GM21367 (cell line): Measurements from ENCODE around the gene ASPN.

Experiments used
- ATAC-seq: cut with Tn5 transposase; IDR thresholded peaks from one replicate; pipeline ENCODE4 v1.9.1; 2021; ENCODE audit not compliant: unreplicated experiment

Gene ASPN

GRCh38 chr9:92478783-92479182 is 3.5 kb downstream of the ASPN start:
- no peak for ATAC-seq

GRCh38 chr9:92476962-92477361 is 5.3 kb downstream of the ASPN start:
- no peak for ATAC-seq

GRCh38 chr9:92474587-92474986 is 7.7 kb downstream of the ASPN start:
- no peak for ATAC-seq

GRCh38 chr9:92468206-92468605 is 14.1 kb downstream of the ASPN start:
- ATAC-seq = no peak

GRCh38 chr9:92467511-92467910 is 14.8 kb downstream of the ASPN start:
- no peak for ATAC-seq

- no peak for ATAC-seq
Observed at GRCh38 chr9:92467041-92467440, 15.3 kb downstream of the ASPN start.

GRCh38 chr9:92463984-92464383 is 18.3 kb downstream of the ASPN start:
- ATAC-seq = no peak

- no peak for ATAC-seq
Observed at GRCh38 chr9:92463387-92463786, 18.9 kb downstream of the ASPN start.

GRCh38 chr9:92457576-92457975 is 24.7 kb downstream of the ASPN start:
- ATAC-seq = no peak

- ATAC-seq = no peak
Observed at GRCh38 chr9:92455217-92455616, 27.1 kb downstream of the ASPN start.

GRCh38 chr9:92446536-92446935 is 35.8 kb downstream of the ASPN start:
- ATAC-seq = no peak

GRCh38 chr9:92444841-92445240 is 37.5 kb downstream of the ASPN start:
- ATAC-seq = no peak

- ATAC-seq = no peak
Observed at GRCh38 chr9:92440751-92441046, 41.6 kb downstream of the ASPN start.

- ATAC-seq = no peak
Observed at GRCh38 chr9:92439921-92440750, 42.2 kb downstream of the ASPN start.

- no peak for ATAC-seq
Observed at GRCh38 chr9:92438900-92439526, 43.3 kb downstream of the ASPN start.

- ATAC-seq = no peak
Observed at GRCh38 chr9:92435263-92435662, 47.0 kb downstream of the ASPN start.

GRCh38 chr9:92432972-92433548 is 49.2 kb downstream of the ASPN start:
- no peak for ATAC-seq

GRCh38 chr9:92432350-92432749 is 50.0 kb downstream of the ASPN start:
- no peak for ATAC-seq

GRCh38 chr9:92429836-92430235 is 52.5 kb downstream of the ASPN start:
- ATAC-seq = no peak

- no peak for ATAC-seq
Observed at GRCh38 chr9:92426501-92427145, 55.7 kb downstream of the ASPN start.

- ATAC-seq = no peak
Observed at GRCh38 chr9:92425474-92425873, 56.8 kb downstream of the ASPN start.

GRCh38 chr9:92424340-92424739 is 58.0 kb downstream of the ASPN start, which contains the start of gene OMD:
Gene OMD, minus strand, starts transcription at chr9:92424471. Its CDS starts 6,913 bp downstream, at chr9:92417558.
- ATAC-seq = no peak
